ENCODE measurements around the gene ATOX1. TPM values are rescaled to one million over a fixed set of nuclear protein-coding genes. Genes with fewer than 3 reads are reported as not detected.

ATOX1 gene
- total RNA-seq, 1 donor from 2014 or later: 101 TPM

GRCh38 chr5:151764801-151765200 lies 6.4 kb upstream of the ATOX1 start:
- no peaks in the 10 kb centered on the region for H3K36me3 Mint-ChIP-seq

GRCh38 chr5:151758141-151758429 lies 346 bp downstream of the ATOX1 start:
- H3K27ac Mint-ChIP-seq: peak overlapping the region; percentile 93
- H3K36me3 Mint-ChIP-seq: peaks cover 5% of the 10 kb centered on the region
- no peak for DNase-seq (ENCODE audit: low spot score in 2 of 2, unreplicated experiment in 2 of 2)
- H3K4me1 Mint-ChIP-seq: peaks cover 30% of the 10 kb centered on the region
- H3K4me3 Mint-ChIP-seq: peak overlapping the region; percentile 83
- no peaks in the 10 kb centered on the region for H3K27me3 Mint-ChIP-seq (ENCODE audit: low read depth)
- no peaks in the 10 kb centered on the region for H3K9me3 Mint-ChIP-seq
- no peak for TF ChIP-seq CTCF (IDR thresholded peaks at IDR 0.05; ENCODE audit: unreplicated experiment)

More at GRCh38 chr5:151764801-151765200, 6.4 kb upstream of the ATOX1 start:
- Mint-ChIP-seq H3K27me3 (ENCODE audit: low read depth) (no peaks in the 10 kb centered on the region), H3K4me3 (no peak overlapping the region), H3K27ac (no peak overlapping the region), H3K9me3 (no peaks in the 10 kb centered on the region), H3K4me1 (peaks cover 12% of the 10 kb centered on the region)
- DNase-seq (ENCODE audit: low spot score in 2 of 2, unreplicated experiment in 2 of 2): no peak
- no peak for TF ChIP-seq CTCF (IDR thresholded peaks at IDR 0.05; ENCODE audit: unreplicated experiment)

- Mint-ChIP-seq H3K4me3 (peak overlapping the region; percentile 83), H3K27me3 (ENCODE audit: low read depth) (no peaks in the 10 kb centered on the region), H3K27ac (peak overlapping the region; percentile 93), H3K9me3 (no peaks in the 10 kb centered on the region), H3K36me3 (peaks cover 11% of the 10 kb centered on the region), H3K4me1 (peaks cover 28% of the 10 kb centered on the region)
- DNase-seq (ENCODE audit: low spot score in 2 of 2, unreplicated experiment in 2 of 2): no peak
- no peak for TF ChIP-seq CTCF (IDR thresholded peaks at IDR 0.05; ENCODE audit: unreplicated experiment)
These were observed 944 bp downstream of the ATOX1 start for GRCh38 chr5:151757233-151758140.

GRCh38 chr5:151755383-151755782 lies 3.0 kb downstream of the ATOX1 start:
- DNase-seq (ENCODE audit: low spot score in 2 of 2, unreplicated experiment in 2 of 2): no peak
- TF ChIP-seq CTCF (IDR thresholded peaks at IDR 0.05; ENCODE audit: unreplicated experiment): no peak
- Mint-ChIP-seq H3K9me3 (no peaks in the 10 kb centered on the region), H3K36me3 (peaks cover 11% of the 10 kb centered on the region), H3K27ac (peak overlapping the region; percentile 61), H3K27me3 (ENCODE audit: low read depth) (no peaks in the 10 kb centered on the region), H3K4me1 (peaks cover 28% of the 10 kb centered on the region), H3K4me3 (no peak overlapping the region)

- H3K27me3 Mint-ChIP-seq (ENCODE audit: low read depth): no peaks in the 10 kb centered on the region
- H3K27ac Mint-ChIP-seq: no peak overlapping the region
- TF ChIP-seq CTCF (IDR thresholded peaks at IDR 0.05; ENCODE audit: unreplicated experiment): no peak
- no peak overlapping the region for H3K4me3 Mint-ChIP-seq
- H3K4me1 Mint-ChIP-seq: peaks cover 10% of the 10 kb centered on the region
- no peak for DNase-seq (ENCODE audit: low spot score in 2 of 2, unreplicated experiment in 2 of 2)
- no peaks in the 10 kb centered on the region for H3K9me3 Mint-ChIP-seq
- peaks cover 11% of the 10 kb centered on the region for H3K36me3 Mint-ChIP-seq
These were observed 6.8 kb downstream of the ATOX1 start for GRCh38 chr5:151751593-151751992.
